GM13977 (cell line): Measurements from ENCODE around the gene RTP3.
"Not testable (repeated sequence)": the region's sequence is repeated elsewhere in the genome, so short reads cannot be mapped to it uniquely, and the experiment has no call there.

Experiments
- DNase-seq: peaks from one replicate; pipeline ENCODE4 v3.0.0; 2012; ENCODE audit warnings: low spot score
- in situ Hi-C: fragments of 300-500 bp; cut with MboI; formaldehyde crosslinking; loops from one replicate; pipeline ENCODE4 v1.12.0; 2022; ENCODE audit warnings: low sequenced_read_pairs, low pct_unique_long_range_greater_than_20kb, mixed read lengths, inconsistent platforms; ENCODE audit not compliant: unreplicated experiment
- TF ChIP-seq, protein P1 (sequence below): IDR thresholded peaks from 2 replicates; pipeline ENCODE4 v1.5.1; 2012; ENCODE audit warnings: mild to moderate bottlenecking, control low read depth; ENCODE audit not compliant: insufficient read depth; ENCODE audit errors: extremely low read depth, missing control alignments

The RTP3 gene

DNA sequence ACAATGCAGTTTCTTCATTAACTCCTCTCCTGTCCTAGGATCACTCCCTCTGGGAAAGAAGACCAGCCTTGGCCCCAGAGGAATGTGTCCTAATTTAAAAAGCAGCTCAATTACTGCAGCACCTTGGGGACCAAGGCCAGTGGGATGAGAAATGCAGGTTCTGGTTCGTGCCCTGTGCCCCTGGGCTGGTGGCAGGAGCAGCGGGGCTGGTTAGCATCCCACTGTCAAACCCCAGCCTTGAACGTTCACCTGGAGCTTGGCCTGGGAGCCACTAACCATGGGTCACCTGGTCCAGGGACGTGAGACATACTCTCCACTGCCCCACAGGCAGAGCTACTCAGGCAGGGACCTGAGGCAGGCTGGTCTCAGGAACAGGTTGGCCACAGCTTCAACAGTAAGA, 8.4 kb upstream of the RTP3 start:
- in situ Hi-C loops: loop anchor here (5.0 to 10.0 kb wide), 2 partner anchors 73 to 145 kb away; no protein-coding TSS in a partner anchor
- no peak for DNase-seq
- TF ChIP-seq, protein P1, sequence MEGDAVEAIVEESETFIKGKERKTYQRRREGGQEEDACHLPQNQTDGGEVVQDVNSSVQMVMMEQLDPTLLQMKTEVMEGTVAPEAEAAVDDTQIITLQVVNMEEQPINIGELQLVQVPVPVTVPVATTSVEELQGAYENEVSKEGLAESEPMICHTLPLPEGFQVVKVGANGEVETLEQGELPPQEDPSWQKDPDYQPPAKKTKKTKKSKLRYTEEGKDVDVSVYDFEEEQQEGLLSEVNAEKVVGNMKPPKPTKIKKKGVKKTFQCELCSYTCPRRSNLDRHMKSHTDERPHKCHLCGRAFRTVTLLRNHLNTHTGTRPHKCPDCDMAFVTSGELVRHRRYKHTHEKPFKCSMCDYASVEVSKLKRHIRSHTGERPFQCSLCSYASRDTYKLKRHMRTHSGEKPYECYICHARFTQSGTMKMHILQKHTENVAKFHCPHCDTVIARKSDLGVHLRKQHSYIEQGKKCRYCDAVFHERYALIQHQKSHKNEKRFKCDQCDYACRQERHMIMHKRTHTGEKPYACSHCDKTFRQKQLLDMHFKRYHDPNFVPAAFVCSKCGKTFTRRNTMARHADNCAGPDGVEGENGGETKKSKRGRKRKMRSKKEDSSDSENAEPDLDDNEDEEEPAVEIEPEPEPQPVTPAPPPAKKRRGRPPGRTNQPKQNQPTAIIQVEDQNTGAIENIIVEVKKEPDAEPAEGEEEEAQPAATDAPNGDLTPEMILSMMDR: no peak

DNA sequence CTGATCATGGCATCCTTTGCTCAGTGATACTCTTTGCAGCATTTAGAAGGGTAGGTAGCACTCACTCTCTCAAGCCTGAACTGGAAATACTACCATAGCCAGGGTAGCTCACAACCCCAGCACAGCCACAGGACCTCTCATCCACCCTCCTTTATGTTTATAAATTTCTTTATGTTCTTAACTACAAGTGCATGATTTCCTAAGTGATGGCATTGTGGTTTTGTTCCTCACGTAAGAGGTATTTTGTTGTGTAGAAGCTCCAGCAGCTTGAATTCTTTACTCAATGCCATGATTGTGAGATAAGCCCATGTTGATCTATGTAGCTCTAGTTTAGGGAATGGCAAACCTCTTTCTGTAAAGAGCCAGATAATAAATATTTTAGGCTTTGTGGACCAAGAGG, 7.9 kb upstream of the RTP3 start:
- in situ Hi-C loops: loop anchor here (5.0 to 10.0 kb wide), 2 partner anchors 72 to 145 kb away; no protein-coding TSS in a partner anchor
- TF ChIP-seq, protein P1: no peak
- DNase-seq: no peak

DNA sequence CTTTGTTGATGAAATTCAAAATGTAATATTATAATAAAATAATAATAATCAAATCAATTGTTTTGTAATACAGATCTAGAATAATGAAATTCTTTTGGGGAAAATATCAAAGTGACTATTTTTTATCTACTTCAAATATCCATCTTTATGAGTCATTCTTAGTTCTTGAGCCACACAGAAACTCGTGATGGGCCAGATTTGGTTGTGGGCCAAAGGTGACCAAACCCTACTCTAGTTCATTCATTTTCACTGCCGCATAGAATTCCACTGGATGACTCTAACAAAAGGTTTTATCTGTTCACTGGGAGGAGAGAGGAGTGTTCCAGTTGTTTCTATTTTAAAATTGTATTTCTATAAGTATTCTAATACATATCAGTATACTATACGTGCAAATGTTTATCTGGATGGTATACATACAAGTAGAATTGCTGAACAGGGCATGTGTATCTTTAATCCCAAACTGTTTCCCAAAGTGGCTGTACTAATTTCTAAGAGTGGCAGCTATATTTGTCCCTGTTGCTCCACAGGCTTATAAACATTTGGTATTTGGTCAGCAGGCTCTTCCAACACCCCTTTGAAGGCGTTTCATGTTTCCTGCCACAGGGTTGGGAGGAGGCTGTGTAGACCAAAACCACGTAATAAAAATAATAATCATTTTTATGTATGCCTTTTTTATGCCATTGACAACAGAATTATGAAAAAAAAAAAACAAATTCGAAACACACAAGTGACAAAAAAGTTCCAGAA, 7.3 kb upstream of the RTP3 start:
- no peak for DNase-seq
- in situ Hi-C loops: no loop called here

DNA sequence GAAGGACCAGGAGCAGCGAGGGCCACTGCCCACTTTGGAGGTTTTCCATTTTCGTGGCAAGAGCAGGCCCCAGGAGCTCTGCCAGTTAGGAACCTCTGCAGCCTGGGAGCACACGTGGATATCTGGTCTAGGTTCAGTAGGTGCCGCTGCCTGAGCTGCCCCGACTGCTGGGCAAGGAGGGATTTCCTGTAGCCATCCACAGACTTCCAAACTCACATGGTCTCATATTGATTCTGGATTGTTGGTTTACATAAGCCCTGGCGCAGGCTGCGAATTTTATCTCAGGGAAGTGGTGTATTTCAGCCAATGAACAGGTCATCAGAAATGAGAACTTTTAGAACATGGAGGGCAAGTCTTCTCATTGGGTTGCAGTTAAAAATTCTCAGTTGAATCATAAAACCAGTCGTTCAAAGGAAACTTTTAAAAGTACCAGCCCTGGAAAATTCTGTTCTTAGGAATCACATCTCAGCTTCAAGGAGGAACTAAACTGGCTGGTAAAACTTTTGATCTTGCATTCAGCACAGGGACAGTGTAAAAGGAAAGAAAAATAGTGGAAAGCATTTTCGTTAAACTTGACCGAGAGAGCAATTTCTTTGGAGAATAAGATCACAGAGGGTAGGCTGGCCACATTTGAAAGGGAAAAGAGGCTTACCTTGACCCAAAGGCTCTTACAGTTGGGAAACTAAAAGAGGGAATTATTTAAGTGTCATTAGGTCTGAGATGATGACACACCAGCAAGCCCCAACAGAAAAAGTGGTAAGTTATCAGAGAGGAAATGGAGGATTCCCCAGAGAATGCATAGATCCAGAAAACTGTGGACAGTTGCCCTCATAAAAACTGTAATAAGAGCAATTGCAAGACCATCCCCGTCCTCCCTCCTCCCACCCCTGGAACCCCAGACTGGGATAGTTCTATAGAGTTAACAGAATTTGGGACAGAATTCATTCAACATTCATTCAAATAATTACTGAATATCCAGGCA, 6.4 kb upstream of the RTP3 start:
- in situ Hi-C loops: no loop called here
- TF ChIP-seq, protein P1: no peak
- DNase-seq: no peak

More for the DNA sequence above, 7.3 kb upstream of the RTP3 start:
- TF ChIP-seq, protein P1: no peak

DNA sequence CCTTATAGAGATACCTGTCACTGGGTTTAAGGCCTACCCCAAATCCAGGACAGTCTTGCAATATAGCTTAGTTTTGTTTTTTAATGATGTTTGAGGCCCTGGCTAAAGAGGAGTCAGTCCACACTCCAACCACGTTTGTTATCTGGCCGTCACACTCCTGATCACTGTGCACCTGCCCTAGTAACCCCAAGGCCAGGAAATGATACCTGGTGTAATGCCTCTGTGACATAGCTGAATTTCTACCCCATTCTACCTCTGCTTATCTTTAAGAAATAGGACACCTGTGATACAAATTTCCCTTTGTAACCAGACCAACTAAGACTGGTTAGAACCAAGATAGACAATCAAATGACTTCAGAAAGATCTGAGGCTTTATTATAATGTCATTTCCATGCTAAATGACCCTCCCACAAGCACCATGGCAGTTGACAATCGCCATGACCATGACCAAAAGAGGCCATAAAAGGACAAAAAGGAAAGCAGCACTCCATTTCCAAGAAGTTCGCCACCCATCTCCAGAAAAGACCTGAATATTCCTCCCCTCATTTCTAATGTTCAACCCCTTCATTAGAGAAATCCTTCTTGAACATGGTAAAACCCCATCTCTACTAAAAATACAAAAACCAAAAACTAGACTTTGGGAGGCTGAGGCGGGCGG, 4.8 kb upstream of the RTP3 start:
- in situ Hi-C loops: no loop called here

DNA sequence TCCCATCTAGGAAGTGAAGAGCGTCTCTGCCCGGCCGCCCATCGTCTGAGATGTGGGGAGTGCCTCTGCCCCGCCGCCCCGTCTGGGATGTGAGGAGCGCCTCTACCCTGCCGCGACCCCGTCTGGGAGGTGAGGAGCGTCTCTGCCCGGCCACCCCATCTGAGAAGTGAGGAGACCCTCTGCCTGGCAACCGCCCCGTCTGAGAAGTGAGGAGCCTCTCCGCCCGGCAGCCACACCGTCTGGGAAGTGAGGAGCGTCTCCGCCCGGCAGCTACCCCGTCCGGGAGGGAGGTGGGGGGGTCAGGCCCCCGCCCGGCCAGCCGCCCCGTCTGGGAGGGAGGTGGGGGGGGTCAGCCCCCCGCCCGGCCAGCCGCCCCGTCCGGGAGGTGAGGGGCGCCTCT, 3.3 kb upstream of the RTP3 start:
- DNase-seq, in situ Hi-C loops: not testable (repeated sequence)

More for the DNA sequence above, 4.8 kb upstream of the RTP3 start:
- TF ChIP-seq, protein P1: no peak
- no peak for DNase-seq
